MCF 10A (cell line): ENCODE results near the gene ZNRF3. TPM values are rescaled to one million over a fixed set of nuclear protein-coding genes. Genes with fewer than 3 reads are reported as not detected.

Source experiments
- BruUV-seq: library from RNA; stranded (reverse); fragments of 400-500 nt; replicated peaks from 2 replicates; lab custom pipeline; 2021; lab: Mats Ljungman, UMichigan
- CTCF ChIA-PET: fragments of 300-600 bp; sonication (Branson Sonifier 250); formaldehyde crosslinking; extraction: SDS; loops from one replicate; lab custom pipeline; 2021; ENCODE audit warnings: antibody characterized with exemption, inconsistent platforms; lab: Yijun Ruan, JAX
- POLR2A ChIA-PET: fragments of 300-600, 350-650 bp; sonication (Branson Sonifier 250); formaldehyde crosslinking; extraction: SDS; loops from one replicate; lab custom pipeline; 2020; ENCODE audit warnings: antibody characterized with exemption, inconsistent platforms; lab: Yijun Ruan, JAX
- DNase-seq: peaks from one replicate; pipeline ENCODE4 v3.0.0-alpha.2; 2018; ENCODE audit not compliant: unreplicated experiment
- H3K27ac Mint-ChIP-seq: one replicate; pipeline ENCODE4 v1.8.0; 2022; ENCODE audit warnings: mild to moderate bottlenecking, low read depth, mixed read lengths; ENCODE audit not compliant: unreplicated experiment
- H3K27me3 Mint-ChIP-seq: one replicate; pipeline ENCODE4 v1.8.0; 2022; ENCODE audit warnings: mixed read lengths; ENCODE audit not compliant: insufficient read depth, unreplicated experiment
- H3K36me3 Mint-ChIP-seq: one replicate; pipeline ENCODE4 v1.8.0; 2022; ENCODE audit warnings: mild to moderate bottlenecking, moderate library complexity, mixed read lengths; ENCODE audit not compliant: insufficient read depth, unreplicated experiment
- H3K4me1 Mint-ChIP-seq: one replicate; pipeline ENCODE4 v1.8.0; 2022; ENCODE audit warnings: mixed read lengths; ENCODE audit not compliant: insufficient read depth, unreplicated experiment
- H3K4me3 Mint-ChIP-seq: one replicate; pipeline ENCODE4 v1.8.0; 2022; ENCODE audit warnings: mild to moderate bottlenecking, moderate library complexity, mixed read lengths; ENCODE audit not compliant: unreplicated experiment
- H3K9me3 Mint-ChIP-seq: one replicate; pipeline ENCODE4 v1.8.0; 2022; ENCODE audit warnings: mixed read lengths; ENCODE audit not compliant: unreplicated experiment
- intact Hi-C: fragments of 100-400 bp; cut with micrococcal nuclease; formaldehyde crosslinking; loops from 2 replicates; pipeline ENCODE4 v1.14.1; 2022
- total RNA-seq: library from RNA; stranded (reverse); gene quantifications from 2 replicates; pipeline ENCODE4 v1.2.3, GENCODE V29; 2022
- TF ChIP-seq, protein P1 (sequence below): fragments of 200-600 bp; IDR thresholded peaks from one replicate; pipeline ENCODE4 v1.8.0; 2022; ENCODE audit warnings: antibody characterized with exemption, mild to moderate bottlenecking; ENCODE audit not compliant: unreplicated experiment

ZNRF3 gene
- total RNA-seq, 1 experiment from 2014 or later: 7.1 TPM

GRCh38 chr22:29030618-29031226 lies 147.3 kb downstream of the ZNRF3 start:
- intact Hi-C loops: loop anchor here (1.0 to 5.0 kb wide), 2 partner anchors 133 to 147 kb away; partner anchors contain the start of gene ZNRF3
- BruUV-seq: no TSS peak
- peaks cover 22% of the 10 kb centered on the region for H3K4me1 Mint-ChIP-seq
- H3K4me3 Mint-ChIP-seq: peak overlapping the region; percentile 83
- no peaks in the 10 kb centered on the region for H3K36me3 Mint-ChIP-seq
- no peaks in the 10 kb centered on the region for H3K27me3 Mint-ChIP-seq
- TF ChIP-seq, protein P1, sequence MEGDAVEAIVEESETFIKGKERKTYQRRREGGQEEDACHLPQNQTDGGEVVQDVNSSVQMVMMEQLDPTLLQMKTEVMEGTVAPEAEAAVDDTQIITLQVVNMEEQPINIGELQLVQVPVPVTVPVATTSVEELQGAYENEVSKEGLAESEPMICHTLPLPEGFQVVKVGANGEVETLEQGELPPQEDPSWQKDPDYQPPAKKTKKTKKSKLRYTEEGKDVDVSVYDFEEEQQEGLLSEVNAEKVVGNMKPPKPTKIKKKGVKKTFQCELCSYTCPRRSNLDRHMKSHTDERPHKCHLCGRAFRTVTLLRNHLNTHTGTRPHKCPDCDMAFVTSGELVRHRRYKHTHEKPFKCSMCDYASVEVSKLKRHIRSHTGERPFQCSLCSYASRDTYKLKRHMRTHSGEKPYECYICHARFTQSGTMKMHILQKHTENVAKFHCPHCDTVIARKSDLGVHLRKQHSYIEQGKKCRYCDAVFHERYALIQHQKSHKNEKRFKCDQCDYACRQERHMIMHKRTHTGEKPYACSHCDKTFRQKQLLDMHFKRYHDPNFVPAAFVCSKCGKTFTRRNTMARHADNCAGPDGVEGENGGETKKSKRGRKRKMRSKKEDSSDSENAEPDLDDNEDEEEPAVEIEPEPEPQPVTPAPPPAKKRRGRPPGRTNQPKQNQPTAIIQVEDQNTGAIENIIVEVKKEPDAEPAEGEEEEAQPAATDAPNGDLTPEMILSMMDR: no peak
- ChIA-PET CTCF (interaction anchor here (0.7 to 3.4 kb wide), 5 partner anchors 10 to 175 kb away, joined by 3 to 21 read pairs (median 6); no protein-coding TSS in a partner anchor), POLR2A (interaction anchor here (0.6 to 2.4 kb wide), 12 partner anchors 10 to 324 kb away, joined by 3 to 11 read pairs (median 4); no protein-coding TSS in a partner anchor)
- H3K27ac Mint-ChIP-seq: peak overlapping the region; percentile 97
- DNase-seq: peak; percentile 91
- no peaks in the 10 kb centered on the region for H3K9me3 Mint-ChIP-seq

DNA sequence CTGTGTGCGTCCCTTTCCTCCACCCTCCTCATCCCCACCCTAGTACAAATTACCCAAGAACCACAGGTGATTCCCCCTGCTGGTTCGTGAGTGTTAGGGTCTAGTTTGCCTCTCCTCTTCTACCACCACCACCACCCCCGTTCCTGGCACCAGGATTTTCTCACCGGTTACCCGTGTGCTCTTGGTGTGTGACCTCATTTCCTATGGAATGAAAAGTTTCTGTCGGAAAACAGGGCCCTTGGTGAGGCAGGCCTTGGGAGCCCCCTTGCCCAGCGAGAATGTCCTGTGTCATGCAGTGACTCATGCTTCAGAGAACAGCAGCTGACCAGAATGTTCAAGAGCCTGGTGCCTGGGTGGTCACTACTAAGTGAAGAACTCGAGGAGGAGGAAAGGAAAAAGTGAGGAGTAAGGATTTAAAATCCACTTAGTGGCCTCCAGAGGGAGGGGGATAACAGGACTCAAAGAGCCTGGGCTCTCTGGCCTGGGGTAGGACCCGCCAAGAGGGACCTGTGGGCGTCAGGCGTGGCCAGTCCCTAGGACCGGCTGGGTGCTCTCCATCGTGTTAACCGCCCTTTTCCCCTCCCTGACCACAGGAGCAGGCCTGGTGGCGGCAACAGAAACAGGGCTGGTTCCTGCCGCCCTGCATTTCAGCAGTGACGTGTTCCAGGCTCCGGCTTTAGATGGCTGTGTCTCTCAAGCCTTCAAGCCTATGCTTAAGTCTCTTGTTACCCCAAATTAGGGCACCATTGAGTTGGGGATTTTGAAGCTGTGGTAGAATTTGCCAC lies 148.0 kb downstream of the ZNRF3 start:
- TF ChIP-seq, protein P1: no peak
- intact Hi-C loops: loop anchor here (1.0 to 5.0 kb wide), 2 partner anchors 134 to 148 kb away; partner anchors contain the start of gene ZNRF3
- TSS peak; percentile 86 for BruUV-seq
- ChIA-PET CTCF (interaction anchor here (0.7 to 3.4 kb wide), 7 partner anchors 9 to 215 kb away, joined by 3 to 21 read pairs (median 4); no protein-coding TSS in a partner anchor), POLR2A (interaction anchor here (0.6 to 2.4 kb wide), 13 partner anchors 9 to 231 kb away, joined by 3 to 11 read pairs (median 4); partner anchors contain the start of gene XBP1)
- Mint-ChIP-seq H3K36me3 (no peaks in the 10 kb centered on the region), H3K9me3 (no peaks in the 10 kb centered on the region), H3K27ac (peak overlapping the region; percentile 97), H3K27me3 (no peaks in the 10 kb centered on the region), H3K4me1 (peaks cover 22% of the 10 kb centered on the region), H3K4me3 (peak overlapping the region; percentile 83)
- peak; percentile 95 for DNase-seq

DNA sequence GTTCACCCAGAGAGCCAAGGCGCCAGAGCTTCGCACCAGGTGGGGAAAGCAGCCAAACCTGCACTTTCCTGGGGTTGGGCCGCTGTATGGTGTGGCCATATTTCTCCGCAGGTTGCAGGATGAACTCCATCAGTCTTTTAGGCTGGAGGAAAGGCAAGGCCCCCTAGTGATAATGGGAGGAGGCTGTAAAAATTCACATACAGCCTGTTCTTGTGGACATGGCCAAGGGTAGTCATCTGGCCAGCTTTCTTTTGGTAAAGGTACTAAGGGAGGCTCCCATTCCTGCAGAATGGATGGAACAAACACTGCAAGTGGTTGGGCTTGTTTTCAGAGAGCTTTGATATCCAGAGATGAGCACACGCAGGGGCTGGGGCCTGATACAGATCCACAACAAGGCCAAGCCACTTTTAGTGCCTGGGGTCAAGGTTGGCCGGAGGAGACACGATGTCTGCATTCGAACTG lies 148.7 kb downstream of the ZNRF3 start:
- TF ChIP-seq, protein P1: no peak
- BruUV-seq: no TSS peak
- intact Hi-C loops: loop anchor here (5.0 kb wide), 1 partner anchor 135 kb away; no protein-coding TSS in a partner anchor
- POLR2A ChIA-PET: interaction anchor here (1.0 to 2.1 kb wide), 5 partner anchors 9 to 231 kb away, joined by 3 to 11 read pairs (median 4); partner anchors contain the start of gene XBP1
- peak; percentile 11 for DNase-seq
- Mint-ChIP-seq H3K4me1 (peaks cover 22% of the 10 kb centered on the region), H3K9me3 (no peaks in the 10 kb centered on the region), H3K4me3 (peak overlapping the region; percentile 83), H3K27ac (peak overlapping the region; percentile 97), H3K27me3 (no peaks in the 10 kb centered on the region), H3K36me3 (no peaks in the 10 kb centered on the region)
- CTCF ChIA-PET: interaction anchor here (0.8 to 3.4 kb wide), 5 partner anchors 8 to 214 kb away, joined by 3 to 21 read pairs (median 6); no protein-coding TSS in a partner anchor
